ENCODE results near the gene CFAP97.

The CFAP97 gene

GRCh38 chr4:185165605-185166063 lies 38.2 kb downstream of the CFAP97 start:
- Histone ChIP-seq H3K9ac (no peak overlapping the region), H3K27me3 (ENCODE audit: control insufficient read depth, insufficient read depth, low read length) (no peaks in the 10 kb centered on the region), H3K79me2 (no peaks in the 10 kb centered on the region), H3K9me3 (ENCODE audit: control insufficient read depth, low read length) (no peaks in the 10 kb centered on the region), H3K36me3 (ENCODE audit: control insufficient read depth, insufficient read depth, low read length) (no peaks in the 10 kb centered on the region), H3K4me2 (ENCODE audit: low read length) (no peak overlapping the region), H3K27ac (no peak overlapping the region), H3K4me3 (ENCODE audit: low read depth, low read length) (no peak overlapping the region), H2AFZ (no peak overlapping the region), H3K4me1 (no peaks in the 10 kb centered on the region)
- TF ChIP-seq, protein P1, sequence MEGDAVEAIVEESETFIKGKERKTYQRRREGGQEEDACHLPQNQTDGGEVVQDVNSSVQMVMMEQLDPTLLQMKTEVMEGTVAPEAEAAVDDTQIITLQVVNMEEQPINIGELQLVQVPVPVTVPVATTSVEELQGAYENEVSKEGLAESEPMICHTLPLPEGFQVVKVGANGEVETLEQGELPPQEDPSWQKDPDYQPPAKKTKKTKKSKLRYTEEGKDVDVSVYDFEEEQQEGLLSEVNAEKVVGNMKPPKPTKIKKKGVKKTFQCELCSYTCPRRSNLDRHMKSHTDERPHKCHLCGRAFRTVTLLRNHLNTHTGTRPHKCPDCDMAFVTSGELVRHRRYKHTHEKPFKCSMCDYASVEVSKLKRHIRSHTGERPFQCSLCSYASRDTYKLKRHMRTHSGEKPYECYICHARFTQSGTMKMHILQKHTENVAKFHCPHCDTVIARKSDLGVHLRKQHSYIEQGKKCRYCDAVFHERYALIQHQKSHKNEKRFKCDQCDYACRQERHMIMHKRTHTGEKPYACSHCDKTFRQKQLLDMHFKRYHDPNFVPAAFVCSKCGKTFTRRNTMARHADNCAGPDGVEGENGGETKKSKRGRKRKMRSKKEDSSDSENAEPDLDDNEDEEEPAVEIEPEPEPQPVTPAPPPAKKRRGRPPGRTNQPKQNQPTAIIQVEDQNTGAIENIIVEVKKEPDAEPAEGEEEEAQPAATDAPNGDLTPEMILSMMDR (IDR thresholded peaks at IDR 0.05), result no peak

GRCh38 chr4:185151296-185151695 lies 52.5 kb downstream of the CFAP97 start:
- H3K79me2 ChIP-seq, result no peaks in the 10 kb centered on the region
- TF ChIP-seq, protein P1 (IDR thresholded peaks at IDR 0.05), result no peak
- H3K9ac ChIP-seq, result no peak overlapping the region
- H3K4me2 ChIP-seq (ENCODE audit: low read length), result no peak overlapping the region
- H3K4me3 ChIP-seq (ENCODE audit: low read depth, low read length), result no peak overlapping the region
- no peaks in the 10 kb centered on the region for H3K9me3 ChIP-seq (ENCODE audit: control insufficient read depth, low read length)
- H3K4me1 ChIP-seq, result no peaks in the 10 kb centered on the region
- no peaks in the 10 kb centered on the region for H3K27me3 ChIP-seq (ENCODE audit: control insufficient read depth, insufficient read depth, low read length)
- no peak overlapping the region for H2AFZ ChIP-seq
- H3K36me3 ChIP-seq (ENCODE audit: control insufficient read depth, insufficient read depth, low read length), result no peaks in the 10 kb centered on the region
- H3K27ac ChIP-seq, result no peak overlapping the region

DNA sequence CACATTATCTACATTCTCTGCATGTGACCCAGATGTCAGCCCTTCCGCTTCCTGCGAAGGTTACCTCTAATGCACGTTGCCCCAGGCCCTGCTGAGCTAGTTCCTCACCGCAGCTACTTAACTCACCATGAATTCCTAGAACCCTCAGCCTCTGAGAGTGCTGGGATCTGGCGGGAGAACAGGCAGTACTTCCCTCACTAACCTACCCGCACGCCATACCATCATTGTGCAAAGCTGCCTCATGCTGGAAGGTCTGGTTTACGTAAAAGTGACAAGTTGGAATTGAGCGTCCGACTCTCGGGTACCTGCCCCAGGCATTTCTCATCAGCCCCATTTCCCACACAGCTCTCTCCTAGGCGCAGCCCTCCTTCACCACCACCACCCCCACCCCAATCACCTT lies 54.4 kb downstream of the CFAP97 start:
- Histone ChIP-seq H3K4me3 (ENCODE audit: low read depth, low read length) (no peak overlapping the region), H3K36me3 (ENCODE audit: control insufficient read depth, insufficient read depth, low read length) (no peaks in the 10 kb centered on the region), H3K27me3 (ENCODE audit: control insufficient read depth, insufficient read depth, low read length) (no peaks in the 10 kb centered on the region), H3K79me2 (no peaks in the 10 kb centered on the region), H3K9me3 (ENCODE audit: control insufficient read depth, low read length) (no peaks in the 10 kb centered on the region), H3K4me2 (ENCODE audit: low read length) (no peak overlapping the region), H3K4me1 (peaks cover 7% of the 10 kb centered on the region), H3K27ac (no peak overlapping the region), H3K9ac (no peak overlapping the region), H2AFZ (no peak overlapping the region)
- TF ChIP-seq, protein P1 (IDR thresholded peaks at IDR 0.05), result no peak

DNA sequence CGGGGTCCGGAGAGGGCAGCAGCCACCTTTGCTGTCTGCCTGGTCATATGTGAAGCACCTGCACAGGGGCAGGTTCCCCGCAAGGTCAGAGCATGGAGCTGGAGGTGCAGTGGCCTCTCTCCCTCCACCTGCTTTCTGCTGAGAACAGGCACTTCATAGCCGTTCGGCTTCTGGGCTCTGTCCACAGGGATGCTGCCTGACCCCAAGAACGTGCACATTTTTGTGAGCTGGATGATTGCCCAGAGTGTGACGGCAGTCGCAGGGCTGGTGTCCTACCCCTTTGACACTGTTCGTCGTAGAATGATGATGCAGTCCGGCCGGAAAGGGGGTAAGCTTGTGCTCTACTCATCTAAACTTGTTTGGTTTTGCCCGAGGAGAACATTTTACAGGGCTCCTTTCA lies 58.2 kb downstream of the CFAP97 start:
- no peak overlapping the region for H2AFZ ChIP-seq
- no peaks in the 10 kb centered on the region for H3K36me3 ChIP-seq (ENCODE audit: control insufficient read depth, insufficient read depth, low read length)
- H3K4me1 ChIP-seq, result peaks cover 7% of the 10 kb centered on the region
- TF ChIP-seq, protein P1 (IDR thresholded peaks at IDR 0.05), result no peak
- peak overlapping the region; percentile 1 for H3K4me2 ChIP-seq (ENCODE audit: low read length)
- no peaks in the 10 kb centered on the region for H3K79me2 ChIP-seq
- no peaks in the 10 kb centered on the region for H3K27me3 ChIP-seq (ENCODE audit: control insufficient read depth, insufficient read depth, low read length)
- no peak overlapping the region for H3K4me3 ChIP-seq (ENCODE audit: low read depth, low read length)
- H3K9ac ChIP-seq, result no peak overlapping the region
- no peak overlapping the region for H3K27ac ChIP-seq
- no peaks in the 10 kb centered on the region for H3K9me3 ChIP-seq (ENCODE audit: control insufficient read depth, low read length)

GRCh38 chr4:185144601-185145240 lies 59.1 kb downstream of the CFAP97 start:
- Histone ChIP-seq H3K27ac (no peak overlapping the region), H3K27me3 (ENCODE audit: control insufficient read depth, insufficient read depth, low read length) (no peaks in the 10 kb centered on the region), H3K4me1 (peaks cover 7% of the 10 kb centered on the region), H3K9me3 (ENCODE audit: control insufficient read depth, low read length) (no peaks in the 10 kb centered on the region), H3K36me3 (ENCODE audit: control insufficient read depth, insufficient read depth, low read length) (no peaks in the 10 kb centered on the region), H3K79me2 (no peaks in the 10 kb centered on the region), H3K4me2 (ENCODE audit: low read length) (peak overlapping the region; percentile 28), H2AFZ (no peak overlapping the region), H3K4me3 (ENCODE audit: low read depth, low read length) (no peak overlapping the region), H3K9ac (no peak overlapping the region)
- TF ChIP-seq, protein P1 (IDR thresholded peaks at IDR 0.05), result no peak
